ENCODE measurements around the gene RHNO1. TPM values are rescaled to one million over a fixed set of nuclear protein-coding genes. Genes with fewer than 3 reads are reported as not detected.
A peak's percentile ranks its signal among the peaks of the same experiment; 100 is the strongest.

Gene RHNO1
- total RNA-seq, 1 donor from 2014 or later: 55.5 TPM

- H3K27me3 Mint-ChIP-seq (ENCODE audit: low read depth): no peaks in the 10 kb centered on the region
- H3K4me1 Mint-ChIP-seq: peaks cover 43% of the 10 kb centered on the region
- H3K9me3 Mint-ChIP-seq: no peaks in the 10 kb centered on the region
- peaks cover 15% of the 10 kb centered on the region for H3K36me3 Mint-ChIP-seq (ENCODE audit: low read depth)
- no peak for TF ChIP-seq CTCF (conservative IDR thresholded peaks at IDR 0.05)
- peak overlapping the region; percentile 98 for H3K27ac Mint-ChIP-seq (ENCODE audit: unreplicated experiment)
- peak overlapping the region; percentile 94 for H3K4me3 Mint-ChIP-seq
- DNase-seq (ENCODE audit: low read depth, low spot score): no peak
These were observed 13.0 kb downstream of the RHNO1 start for GRCh38 chr12:2890001-2890387.

- H3K27ac Mint-ChIP-seq (ENCODE audit: unreplicated experiment): peak within 1 kb of the TSS; percentile 98
- no peaks in the 10 kb centered on the region for H3K27me3 Mint-ChIP-seq (ENCODE audit: low read depth)
- peak within 1 kb of the TSS; percentile 94 for H3K4me3 Mint-ChIP-seq
- DNase-seq (ENCODE audit: low read depth, low spot score): peak; percentile 98
- H3K4me1 Mint-ChIP-seq: peaks cover 49% of the 10 kb centered on the region
- no peaks in the 10 kb centered on the region for H3K9me3 Mint-ChIP-seq
- peaks cover 15% of the 10 kb centered on the region for H3K36me3 Mint-ChIP-seq (ENCODE audit: low read depth)
- TF ChIP-seq CTCF (conservative IDR thresholded peaks at IDR 0.05): no peak
These were observed 13.6 kb downstream of the RHNO1 start, which contains the start of gene TULP3 for GRCh38 chr12:2890388-2891239. TULP3 (plus strand) TSS chr12:2890891; CDS start chr12:2890948, 57 bp downstream.

GRCh38 chr12:2891240-2892053, 14.4 kb downstream of the RHNO1 start:
- no peak for TF ChIP-seq CTCF (conservative IDR thresholded peaks at IDR 0.05)
- peaks cover 11% of the 10 kb centered on the region for H3K36me3 Mint-ChIP-seq (ENCODE audit: low read depth)
- peak overlapping the region; percentile 84 for H3K27ac Mint-ChIP-seq (ENCODE audit: unreplicated experiment)
- H3K4me3 Mint-ChIP-seq: peak overlapping the region; percentile 94
- no peaks in the 10 kb centered on the region for H3K9me3 Mint-ChIP-seq
- DNase-seq (ENCODE audit: low read depth, low spot score): peak; percentile 46
- H3K4me1 Mint-ChIP-seq: peaks cover 55% of the 10 kb centered on the region
- no peaks in the 10 kb centered on the region for H3K27me3 Mint-ChIP-seq (ENCODE audit: low read depth)

- H3K4me3 Mint-ChIP-seq: peak overlapping the region; percentile 94
- H3K4me1 Mint-ChIP-seq: peaks cover 56% of the 10 kb centered on the region
- no peak overlapping the region for H3K27ac Mint-ChIP-seq (ENCODE audit: unreplicated experiment)
- H3K27me3 Mint-ChIP-seq (ENCODE audit: low read depth): no peaks in the 10 kb centered on the region
- H3K9me3 Mint-ChIP-seq: no peaks in the 10 kb centered on the region
- H3K36me3 Mint-ChIP-seq (ENCODE audit: low read depth): peaks cover 11% of the 10 kb centered on the region
- DNase-seq (ENCODE audit: low read depth, low spot score): no peak
- no peak for TF ChIP-seq CTCF (conservative IDR thresholded peaks at IDR 0.05)
These were observed 15.2 kb downstream of the RHNO1 start for GRCh38 chr12:2892246-2892645.

- no peak for TF ChIP-seq CTCF (conservative IDR thresholded peaks at IDR 0.05)
- Mint-ChIP-seq H3K36me3 (ENCODE audit: low read depth) (peaks cover 8% of the 10 kb centered on the region), H3K4me3 (peak overlapping the region; percentile 81), H3K27me3 (ENCODE audit: low read depth) (no peaks in the 10 kb centered on the region), H3K4me1 (peaks cover 56% of the 10 kb centered on the region), H3K9me3 (no peaks in the 10 kb centered on the region), H3K27ac (ENCODE audit: unreplicated experiment) (peak overlapping the region; percentile 57)
- DNase-seq (ENCODE audit: low read depth, low spot score): no peak
These were observed 16.0 kb downstream of the RHNO1 start for GRCh38 chr12:2893007-2893406.
